Measurements from ENCODE around the gene TRAIP. TPM values are rescaled to one million over a fixed set of nuclear protein-coding genes. Genes with fewer than 3 reads are reported as not detected.
A peak's percentile ranks its signal among the peaks of the same experiment; 100 is the strongest.
"Not testable (repeated sequence)": the region's sequence is repeated elsewhere in the genome, so short reads cannot be mapped to it uniquely, and the experiment has no call there.

TRAIP gene, protein sequence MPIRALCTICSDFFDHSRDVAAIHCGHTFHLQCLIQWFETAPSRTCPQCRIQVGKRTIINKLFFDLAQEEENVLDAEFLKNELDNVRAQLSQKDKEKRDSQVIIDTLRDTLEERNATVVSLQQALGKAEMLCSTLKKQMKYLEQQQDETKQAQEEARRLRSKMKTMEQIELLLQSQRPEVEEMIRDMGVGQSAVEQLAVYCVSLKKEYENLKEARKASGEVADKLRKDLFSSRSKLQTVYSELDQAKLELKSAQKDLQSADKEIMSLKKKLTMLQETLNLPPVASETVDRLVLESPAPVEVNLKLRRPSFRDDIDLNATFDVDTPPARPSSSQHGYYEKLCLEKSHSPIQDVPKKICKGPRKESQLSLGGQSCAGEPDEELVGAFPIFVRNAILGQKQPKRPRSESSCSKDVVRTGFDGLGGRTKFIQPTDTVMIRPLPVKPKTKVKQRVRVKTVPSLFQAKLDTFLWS
- total RNA-seq: 5.5 TPM

DNA sequence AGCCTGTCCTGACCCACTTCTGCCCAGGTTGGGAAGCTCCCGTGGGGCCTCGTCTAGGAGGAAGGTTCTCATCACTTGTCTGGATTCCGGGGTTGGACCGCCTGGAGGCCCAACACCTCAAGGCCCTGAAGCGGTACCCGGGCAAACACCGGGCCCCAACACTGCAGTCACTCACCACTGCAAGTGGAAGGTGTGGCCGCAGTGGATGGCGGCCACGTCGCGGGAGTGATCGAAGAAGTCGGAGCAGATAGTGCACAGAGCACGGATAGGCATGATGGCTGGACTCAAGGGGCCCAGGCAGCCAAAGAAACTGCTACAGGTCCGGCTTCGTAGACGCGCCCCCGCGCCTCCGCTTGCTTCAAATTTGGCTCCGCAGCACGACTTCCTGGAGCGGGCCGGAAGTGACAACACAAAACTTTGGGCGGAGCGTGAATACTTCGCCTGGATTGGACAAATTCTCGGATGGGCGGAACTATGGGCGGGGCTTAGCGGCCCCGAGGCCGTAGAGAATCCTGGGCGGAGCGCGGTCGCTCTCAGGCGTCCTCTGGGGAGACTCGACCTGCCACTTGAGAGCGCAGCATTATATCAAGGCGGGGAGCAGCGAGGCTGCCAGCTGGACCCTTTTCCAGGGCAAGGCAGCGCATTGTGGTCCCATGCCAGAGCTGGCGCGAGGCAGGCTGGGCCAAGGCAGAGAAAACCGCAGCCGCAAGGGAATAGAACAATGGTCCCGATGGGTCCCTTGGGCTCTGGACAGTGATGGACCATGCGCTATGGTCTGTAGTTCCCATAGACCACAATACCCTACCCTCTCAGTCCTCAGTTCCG is at the start of gene TRAIP:
TRAIP (minus strand) TSS at position 384 of the 825 bp plus-strand sequence; CDS start at position 273, 111 bp downstream.
- ATAC-seq: peak; percentile 99

DNA sequence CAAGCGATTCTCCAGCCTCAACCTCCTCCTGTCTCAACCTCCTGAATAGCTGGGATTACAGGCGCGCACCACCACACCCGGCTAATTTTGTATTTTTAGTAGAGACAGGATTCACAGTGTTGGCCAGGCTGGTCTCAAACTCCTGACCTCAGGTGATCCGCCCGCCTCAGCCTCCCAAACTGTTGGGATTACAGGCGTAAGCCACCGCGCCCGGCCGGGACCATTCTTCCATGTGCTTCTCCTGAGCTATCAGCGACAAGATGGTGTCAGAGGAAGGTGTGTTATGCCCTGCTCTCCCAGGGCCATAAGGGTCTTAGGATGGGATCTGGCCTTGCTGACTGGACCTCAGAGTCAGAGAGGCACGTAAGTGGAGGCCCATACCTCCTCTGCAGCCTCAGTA is 48.1 kb upstream of the TRAIP start:
- ATAC-seq: not testable (repeated sequence)

DNA sequence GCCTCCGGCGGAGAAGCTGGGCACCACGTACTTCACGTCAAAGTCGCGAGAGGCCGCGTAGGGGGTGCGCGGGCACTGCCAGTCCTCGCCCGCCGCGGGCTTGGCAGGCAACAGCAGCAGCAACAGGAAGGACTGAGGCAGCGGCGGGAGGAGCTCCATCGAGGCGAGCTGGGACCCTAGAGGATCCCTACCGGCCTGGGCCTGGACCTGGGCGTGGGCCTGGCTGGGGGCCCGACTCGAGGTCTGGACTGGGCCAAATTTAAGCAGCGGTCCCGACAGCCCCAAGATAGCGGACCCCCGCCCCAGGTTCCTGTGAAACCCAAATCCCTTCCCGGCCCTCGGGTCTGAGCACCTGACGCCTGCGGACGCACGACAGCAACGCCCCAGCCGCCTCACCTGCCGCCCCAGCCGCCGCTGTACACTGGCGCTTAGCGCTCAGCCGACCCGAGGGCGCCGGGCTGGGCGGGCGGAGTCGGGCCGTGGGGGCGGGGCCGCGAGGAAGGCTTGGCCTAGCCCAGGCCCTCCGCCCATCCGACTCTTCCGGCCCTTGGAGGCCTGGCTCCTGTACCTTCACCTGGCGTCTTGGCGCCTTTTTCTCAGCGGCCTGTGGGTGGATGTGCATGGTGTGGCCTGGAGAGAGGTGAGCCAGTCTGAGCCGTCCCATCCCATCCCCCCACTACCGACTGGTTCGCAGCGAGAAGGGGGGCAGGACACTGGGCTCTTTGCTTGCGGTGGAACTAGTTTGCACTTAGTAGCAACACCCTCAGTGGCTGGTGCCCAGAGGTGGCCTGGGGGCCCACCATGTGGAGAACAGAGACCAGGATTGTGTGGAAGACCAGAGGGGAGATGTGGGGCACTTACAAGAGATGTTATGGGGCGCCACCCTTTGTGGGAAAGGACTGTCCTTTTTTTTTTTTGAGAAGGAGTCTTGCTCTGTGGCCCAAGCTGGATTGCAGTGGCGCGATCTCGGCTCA is 47.4 kb upstream of the TRAIP start, which contains the start of gene MST1R:
MST1R (minus strand) TSS at position 423 of the 974 bp plus-strand sequence; CDS start at position 159, 264 bp downstream.
- ATAC-seq: peak; percentile 82

DNA sequence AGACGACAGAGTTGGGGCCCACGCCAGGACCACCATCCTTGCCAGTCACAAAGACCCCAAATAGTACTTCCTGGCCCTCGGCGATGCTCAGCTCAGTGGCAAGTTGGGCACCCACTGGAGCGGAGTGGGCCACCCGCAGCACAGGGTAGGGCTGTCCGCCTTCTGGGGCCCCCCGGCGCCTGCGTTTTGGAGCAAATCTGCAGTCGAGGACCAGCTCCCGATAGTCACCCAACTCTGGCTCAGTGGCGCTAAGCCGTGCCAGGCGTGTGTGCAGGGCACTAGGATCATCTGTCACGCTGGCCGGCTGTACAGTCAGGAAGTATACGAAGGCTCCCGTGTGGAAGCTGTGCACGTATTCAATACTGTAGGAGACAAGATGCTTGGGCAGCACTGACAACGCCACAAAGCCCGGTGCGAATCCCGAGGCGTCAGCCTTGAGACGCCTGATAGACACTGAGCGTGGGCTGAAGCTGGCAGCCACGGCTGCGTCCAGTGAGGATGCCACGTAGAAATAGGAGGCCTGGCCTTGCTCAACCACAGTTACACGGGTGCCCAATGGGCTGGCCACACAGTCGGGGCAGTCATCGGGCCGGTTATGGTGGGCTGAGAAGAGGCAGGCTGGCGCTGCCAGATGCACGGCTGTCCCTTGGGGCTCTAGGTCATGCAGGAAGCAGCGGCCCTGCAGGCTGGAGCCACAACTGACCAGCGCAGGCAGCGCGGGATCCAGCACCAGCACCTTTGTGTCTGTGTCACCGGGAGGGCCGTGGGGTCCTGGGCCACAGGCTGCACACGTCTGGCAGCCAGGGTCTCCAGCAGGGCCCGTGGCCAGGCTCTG is 46.4 kb upstream of the TRAIP start:
- peak; percentile 4 for ATAC-seq

DNA sequence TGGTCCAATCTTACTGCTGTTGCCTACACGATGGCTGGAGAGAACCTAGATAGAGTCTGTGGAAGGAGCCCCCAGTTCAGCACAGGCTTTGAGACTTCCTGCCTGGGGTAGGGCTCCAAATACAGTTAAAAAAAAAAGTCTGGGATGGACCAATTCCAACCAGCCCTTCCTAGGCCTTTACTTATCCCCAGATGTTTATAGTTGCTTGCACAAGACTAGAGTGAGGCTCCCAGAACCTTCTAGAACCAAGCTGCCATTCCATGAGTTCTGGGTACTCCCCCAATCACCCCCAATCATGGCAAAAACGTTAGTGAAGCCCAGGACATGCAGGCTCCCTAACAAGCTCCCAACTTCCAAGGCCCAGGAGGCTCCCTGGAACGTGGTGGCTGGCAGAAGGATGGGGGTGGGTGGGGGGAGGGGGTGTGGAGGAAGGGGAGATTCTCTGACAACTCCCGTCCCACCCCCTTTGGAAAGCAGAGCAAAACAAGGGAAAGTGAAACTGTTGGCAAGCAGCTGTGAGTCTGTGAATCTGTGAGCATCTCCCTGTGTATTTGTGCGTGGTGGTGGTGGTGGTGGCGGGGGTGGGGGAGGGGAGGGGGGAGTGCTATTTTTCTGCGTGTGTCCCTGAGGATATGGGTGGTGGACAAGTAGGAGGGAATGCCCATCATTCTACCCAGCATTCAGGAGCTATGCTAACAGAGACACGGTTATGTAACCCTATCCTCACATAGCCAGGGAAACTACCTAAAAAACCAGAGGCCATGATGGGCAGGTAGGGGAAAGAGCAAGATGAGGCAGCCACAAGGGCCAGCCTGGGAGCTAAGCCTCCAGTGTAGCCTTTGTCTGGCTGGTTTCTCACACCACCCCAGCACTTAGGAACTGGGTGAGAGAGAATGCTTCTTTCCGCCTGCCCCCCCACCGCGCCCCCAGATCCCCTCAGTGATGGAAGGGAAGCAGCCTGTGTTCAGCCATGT is 45.3 kb upstream of the TRAIP start:
- ATAC-seq: no peak

DNA sequence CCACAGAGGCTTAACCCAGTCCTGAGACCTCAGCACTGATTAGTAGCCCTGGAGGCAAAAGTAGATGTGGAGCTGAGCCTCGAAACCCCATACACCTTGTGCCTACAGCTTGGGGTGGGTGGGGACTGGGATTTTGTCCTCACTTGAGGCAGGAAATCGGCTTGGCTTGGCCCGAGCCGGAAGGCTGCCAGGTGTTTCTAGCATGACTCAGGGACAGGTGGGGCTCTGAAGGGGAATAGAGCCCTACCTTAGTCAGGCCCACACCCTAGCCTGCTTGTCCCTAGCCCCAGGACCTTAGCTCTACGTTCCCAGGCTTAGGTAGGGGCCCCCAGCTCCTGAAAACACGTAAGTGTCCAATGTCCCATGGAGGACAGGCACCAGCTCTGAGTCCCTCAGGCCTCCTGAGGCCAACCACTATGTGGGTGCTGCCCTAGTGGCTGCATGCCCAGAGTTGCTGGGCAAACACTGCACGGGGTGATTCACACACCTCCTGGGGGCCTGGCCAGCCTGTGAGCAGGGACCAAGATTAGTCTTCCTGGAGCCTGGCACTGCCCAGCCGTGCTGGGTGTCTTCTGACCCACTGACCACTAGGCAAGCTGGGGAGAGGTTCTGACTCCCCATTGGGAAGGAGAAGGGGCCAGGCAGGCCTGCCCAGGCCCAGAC is 44.3 kb upstream of the TRAIP start:
- ATAC-seq: peak; percentile 79

DNA sequence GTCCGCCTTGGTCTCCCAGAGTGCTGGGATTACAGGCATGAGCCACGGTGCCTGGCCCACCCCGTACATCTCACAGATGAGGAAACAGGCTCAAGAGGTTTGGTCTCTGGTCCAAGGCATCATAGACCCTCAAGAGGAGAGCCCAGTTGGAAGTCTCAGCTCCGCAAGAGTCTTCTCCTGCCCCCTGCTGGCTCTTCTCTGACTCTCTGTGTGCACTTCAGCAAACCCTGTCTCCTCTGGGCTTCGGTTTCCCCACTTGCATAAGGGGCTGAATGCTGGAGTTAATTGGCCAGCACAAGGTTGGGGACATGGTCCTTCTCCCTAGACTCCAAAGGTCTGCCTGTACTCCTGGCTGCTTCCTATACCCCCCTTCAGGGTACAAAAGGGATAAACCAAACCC is 43.5 kb upstream of the TRAIP start:
- no peak for ATAC-seq

DNA sequence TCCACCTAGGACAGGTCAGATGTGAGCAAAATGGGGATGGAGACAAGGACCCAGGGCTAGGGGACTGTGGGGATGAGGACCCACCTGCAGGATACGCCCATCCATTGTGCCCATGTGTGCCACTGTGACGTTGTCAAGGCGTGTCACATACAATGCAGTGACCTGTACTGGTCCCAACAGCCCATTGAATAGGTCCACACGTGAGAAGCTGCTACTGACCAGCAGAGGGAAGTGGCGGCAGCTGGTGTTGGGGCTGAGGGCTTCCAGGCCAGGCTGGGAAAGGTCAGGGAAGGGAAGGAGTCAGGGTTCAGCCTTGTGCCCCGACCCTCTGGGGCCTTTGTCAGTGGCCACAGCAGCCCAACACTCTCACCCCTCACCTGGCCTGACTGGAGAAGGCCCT is 42.6 kb upstream of the TRAIP start:
- ATAC-seq: no peak

DNA sequence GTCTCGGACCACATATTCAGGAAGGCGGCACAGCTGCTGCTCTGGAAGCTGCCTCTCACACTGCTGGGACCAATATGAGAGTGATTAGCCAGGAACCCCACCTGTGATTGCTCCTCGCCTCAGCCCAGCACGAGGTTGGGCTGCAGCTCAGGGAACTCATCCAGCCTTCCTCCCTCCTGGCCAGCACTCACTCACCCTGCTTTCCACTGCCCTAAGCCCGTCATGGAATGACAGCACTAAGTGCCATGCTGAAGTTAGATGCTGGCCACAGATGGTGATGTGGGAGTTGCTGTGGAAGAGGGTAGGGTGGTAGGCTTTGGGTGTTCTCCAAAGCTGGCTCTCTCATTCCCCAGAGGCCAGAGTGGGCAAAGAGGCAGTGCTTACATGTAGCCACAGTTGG is 40.0 kb upstream of the TRAIP start:
- ATAC-seq: no peak

DNA sequence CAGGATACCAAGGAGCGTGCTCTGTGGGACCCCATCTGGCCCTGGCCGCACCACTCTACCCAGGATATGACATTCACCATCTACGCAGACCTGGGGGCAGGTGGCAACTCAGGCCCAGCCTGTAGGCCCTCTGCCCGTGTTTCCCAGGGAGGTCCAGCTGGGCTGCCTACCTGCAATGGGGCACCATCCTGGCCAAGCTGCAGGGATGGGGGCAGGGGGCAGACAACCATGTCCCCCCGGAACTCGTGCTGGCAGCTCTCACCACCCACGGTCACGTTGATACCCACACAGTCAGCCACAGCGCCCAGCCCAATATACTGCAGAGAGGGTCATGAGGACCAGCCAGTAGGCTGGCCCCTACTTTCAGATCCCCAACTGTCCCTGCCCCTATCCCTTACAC is 39.4 kb upstream of the TRAIP start:
- ATAC-seq: no peak

DNA sequence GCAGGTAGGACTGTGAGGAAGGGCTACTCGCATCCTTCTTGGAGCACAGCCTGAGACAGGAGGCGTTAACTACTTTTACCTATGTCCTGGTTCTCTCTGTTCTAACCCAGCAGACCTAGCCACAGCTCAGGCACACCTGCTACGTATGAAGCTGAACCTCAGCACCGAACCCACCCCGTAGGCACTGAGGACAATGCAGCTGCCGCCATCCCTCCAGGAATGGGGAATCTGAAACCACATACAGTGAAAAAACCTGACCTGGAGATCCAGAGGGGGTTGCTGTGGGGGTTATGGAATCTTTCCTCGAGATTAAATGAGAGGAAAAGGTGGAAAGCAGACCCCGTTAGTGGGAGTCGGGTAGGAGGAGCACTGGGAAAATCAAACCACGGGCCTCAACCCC is 32.9 kb upstream of the TRAIP start:
- no peak for ATAC-seq

DNA sequence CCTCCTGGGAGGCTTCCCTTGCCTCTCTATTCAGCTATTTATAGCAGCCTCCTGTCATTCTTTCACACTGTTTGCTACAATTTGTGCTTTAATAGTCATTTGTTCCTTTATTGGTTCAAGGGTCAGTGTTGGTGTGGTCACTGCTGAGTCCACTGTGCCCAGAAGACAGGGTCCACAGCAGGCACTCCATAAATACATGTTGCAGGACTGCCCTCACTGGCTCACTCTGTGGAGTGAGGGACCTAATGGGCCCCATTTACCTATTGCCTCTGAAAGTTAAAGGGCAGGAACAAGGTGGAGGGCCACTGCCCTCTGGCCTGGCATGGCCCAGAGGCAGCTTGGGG is 30.5 kb upstream of the TRAIP start:
- ATAC-seq: no peak

DNA sequence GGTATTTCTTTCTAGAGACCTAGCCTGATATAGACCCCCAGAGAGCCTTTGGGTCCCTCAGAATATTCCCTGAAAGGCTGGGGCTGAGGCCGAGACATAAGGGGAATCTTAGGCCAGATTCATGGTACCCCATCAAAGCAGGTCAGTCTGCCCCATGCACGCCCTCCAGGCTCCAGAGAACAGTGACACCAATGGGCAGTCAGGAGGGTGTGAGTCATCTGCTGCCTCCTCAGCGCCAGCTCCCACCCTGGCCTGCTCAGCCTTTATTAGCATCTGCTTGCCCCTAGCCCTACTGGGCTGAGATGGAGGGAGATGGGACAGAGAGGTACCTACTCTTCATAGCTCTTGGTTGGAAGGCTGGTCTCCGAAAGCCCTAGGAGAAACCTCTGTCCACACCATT is 27.6 kb upstream of the TRAIP start:
- no peak for ATAC-seq

DNA sequence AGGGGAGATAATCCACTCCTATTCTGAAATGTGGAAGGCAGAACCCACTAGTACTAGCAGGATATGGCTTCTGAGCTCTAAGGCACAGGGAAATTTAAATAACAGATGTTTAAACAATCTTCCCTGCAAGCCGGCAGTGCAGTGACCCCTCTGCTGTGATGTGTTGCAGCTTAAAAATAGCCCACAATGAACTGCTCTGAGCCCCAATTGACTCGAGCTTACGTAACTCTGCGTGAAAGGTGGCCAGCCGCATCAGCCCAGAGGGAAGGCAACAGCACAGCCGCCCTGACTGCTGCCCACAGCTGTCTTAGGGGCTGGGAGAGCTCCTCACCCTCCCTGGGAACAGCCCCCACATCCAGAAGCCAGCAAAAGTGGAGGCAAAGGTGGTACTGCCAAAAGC is 25.8 kb upstream of the TRAIP start:
- ATAC-seq: no peak

DNA sequence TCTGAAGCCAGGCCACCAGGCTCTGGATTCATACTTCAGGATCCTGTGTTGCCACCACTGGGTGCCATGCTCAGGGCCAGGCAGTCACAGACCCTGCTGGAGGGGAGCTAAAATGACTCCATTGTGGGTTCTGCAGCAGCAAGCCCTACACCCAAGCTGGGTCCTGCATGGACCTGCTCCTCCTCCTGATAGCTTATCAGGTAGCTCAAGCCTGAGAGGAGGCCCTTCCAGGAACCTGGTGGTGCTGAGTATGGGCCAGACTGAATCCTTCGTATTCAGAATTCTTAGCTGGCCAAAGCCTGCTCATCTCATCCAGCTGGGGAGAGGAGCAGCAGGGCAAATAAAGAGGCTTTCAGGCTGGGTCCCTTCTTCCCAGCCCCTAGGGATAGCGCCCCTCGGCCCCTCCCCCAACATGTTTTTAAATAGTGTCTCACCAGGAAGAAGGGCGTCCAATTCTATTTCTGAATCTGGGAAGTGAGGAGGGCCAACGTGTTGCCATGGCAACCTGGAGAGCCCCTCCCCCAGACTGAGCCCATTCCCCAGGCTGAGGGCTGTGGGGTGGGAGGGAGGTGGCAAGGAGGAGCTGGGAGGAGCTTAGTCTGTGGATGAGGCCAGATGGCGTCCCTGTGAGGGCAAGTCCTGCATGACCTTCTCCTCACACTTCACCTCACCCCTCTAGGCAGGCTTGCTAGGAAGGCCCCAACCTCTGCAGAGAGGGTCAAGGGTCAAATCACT is 24.4 kb upstream of the TRAIP start:
- no peak for ATAC-seq

DNA sequence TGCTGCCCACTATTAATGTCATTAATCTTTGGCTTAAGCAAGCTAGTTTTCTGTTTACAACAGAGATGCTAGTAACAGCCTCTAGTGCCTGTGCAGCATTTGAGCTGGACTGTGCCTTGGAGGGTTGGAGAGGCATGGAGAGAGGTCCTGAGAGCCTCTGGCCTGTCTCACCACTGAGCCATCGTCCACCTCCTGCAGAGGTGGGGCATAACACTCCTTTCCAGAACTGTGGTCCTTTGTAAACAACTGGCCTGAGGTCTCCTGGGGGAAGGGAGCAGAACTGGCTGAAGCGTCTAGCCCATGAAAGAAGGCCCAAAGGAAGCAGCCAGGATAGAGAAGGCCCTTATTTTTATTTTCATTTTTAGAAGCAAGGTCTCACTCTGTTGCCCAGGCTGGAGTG is 23.4 kb upstream of the TRAIP start:
- ATAC-seq: no peak

DNA sequence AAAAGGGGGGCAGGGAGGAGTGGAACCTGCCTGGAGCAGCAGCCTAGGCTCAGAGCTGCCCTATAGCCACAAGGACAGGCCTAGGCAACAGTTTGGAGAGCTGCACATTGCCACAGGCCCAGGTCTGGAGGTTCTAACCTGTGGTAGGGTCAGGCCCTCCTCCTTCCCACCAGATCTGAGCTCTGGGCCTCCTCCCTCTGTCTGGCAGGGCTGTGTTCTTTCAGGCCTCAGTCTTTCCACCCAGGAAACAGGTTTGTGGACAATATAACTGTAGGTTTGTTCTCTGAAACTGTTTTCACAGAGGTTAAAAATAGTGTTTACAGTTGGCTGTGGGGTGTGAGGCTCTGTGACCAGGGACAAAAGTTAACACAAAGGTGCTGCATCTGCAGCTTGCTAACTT is 22.3 kb upstream of the TRAIP start:
- ATAC-seq: no peak

DNA sequence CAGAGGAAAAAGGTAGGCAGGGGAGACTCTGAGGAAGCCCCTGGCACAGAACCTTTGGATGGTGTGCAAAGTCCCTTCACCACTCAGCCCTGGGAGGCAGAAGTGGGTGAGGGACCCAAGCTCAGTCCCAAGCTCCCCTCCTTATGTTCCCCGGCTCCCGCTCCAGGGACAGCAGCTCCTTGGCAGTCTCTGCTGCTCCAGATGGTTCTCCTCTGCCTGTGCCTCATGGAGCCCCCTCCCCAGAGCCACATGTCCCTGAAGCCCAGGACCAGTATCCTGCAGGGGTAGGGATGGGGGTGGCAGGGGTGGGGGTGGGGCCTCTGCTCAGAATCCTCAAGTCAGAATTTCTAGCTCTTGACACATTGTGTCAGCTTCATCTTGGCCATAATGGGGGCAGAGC is 21.4 kb upstream of the TRAIP start:
- ATAC-seq: no peak

DNA sequence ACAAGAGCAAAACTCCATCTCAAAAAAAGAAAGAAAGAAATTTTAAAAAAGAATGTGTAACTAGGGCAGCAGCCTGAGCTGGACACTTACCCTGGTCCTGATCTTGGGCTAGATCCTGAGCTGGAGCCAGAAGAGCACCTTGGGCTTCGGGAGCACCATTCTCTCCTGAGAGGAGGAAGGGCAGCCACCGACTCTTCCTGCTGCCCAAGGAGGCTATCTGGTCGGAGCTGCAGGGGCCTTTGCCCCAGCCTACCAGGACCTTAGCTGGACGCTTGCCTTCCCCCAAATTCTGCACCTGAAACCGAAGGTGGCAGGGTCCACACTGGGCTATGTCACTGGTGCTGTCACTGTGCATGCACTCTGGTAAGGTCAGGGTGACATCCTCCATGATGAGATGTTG is 20.2 kb upstream of the TRAIP start:
- no peak for ATAC-seq

All from esophagus mucosa (tissue), 1 donor.